MCF 10A (cell line): Measurements from ENCODE around the gene CBX3. TPM values are rescaled to one million over a fixed set of nuclear protein-coding genes. Genes with fewer than 3 reads are reported as not detected.
"Not testable (repeated sequence)": the region's sequence is repeated elsewhere in the genome, so short reads cannot be mapped to it uniquely, and the experiment has no call there.

Experiments
- BruUV-seq: library from RNA; stranded (reverse); fragments of 400-500 nt; replicated peaks from 2 replicates; lab custom pipeline; 2021; lab: Mats Ljungman, UMichigan
- CTCF ChIA-PET: fragments of 300-600 bp; sonication (Branson Sonifier 250); formaldehyde crosslinking; extraction: SDS; loops from one replicate; lab custom pipeline; 2021; ENCODE audit warnings: antibody characterized with exemption, inconsistent platforms; lab: Yijun Ruan, JAX
- POLR2A ChIA-PET: fragments of 300-600, 350-650 bp; sonication (Branson Sonifier 250); formaldehyde crosslinking; extraction: SDS; loops from one replicate; lab custom pipeline; 2020; ENCODE audit warnings: antibody characterized with exemption, inconsistent platforms; lab: Yijun Ruan, JAX
- DNase-seq: peaks from one replicate; pipeline ENCODE4 v3.0.0-alpha.2; 2018; ENCODE audit not compliant: unreplicated experiment
- H3K27ac Mint-ChIP-seq: one replicate; pipeline ENCODE4 v1.8.0; 2022; ENCODE audit warnings: mild to moderate bottlenecking, low read depth, mixed read lengths; ENCODE audit not compliant: unreplicated experiment
- H3K27me3 Mint-ChIP-seq: one replicate; pipeline ENCODE4 v1.8.0; 2022; ENCODE audit warnings: mixed read lengths; ENCODE audit not compliant: insufficient read depth, unreplicated experiment
- H3K36me3 Mint-ChIP-seq: one replicate; pipeline ENCODE4 v1.8.0; 2022; ENCODE audit warnings: mild to moderate bottlenecking, moderate library complexity, mixed read lengths; ENCODE audit not compliant: insufficient read depth, unreplicated experiment
- H3K4me1 Mint-ChIP-seq: one replicate; pipeline ENCODE4 v1.8.0; 2022; ENCODE audit warnings: mixed read lengths; ENCODE audit not compliant: insufficient read depth, unreplicated experiment
- H3K4me3 Mint-ChIP-seq: one replicate; pipeline ENCODE4 v1.8.0; 2022; ENCODE audit warnings: mild to moderate bottlenecking, moderate library complexity, mixed read lengths; ENCODE audit not compliant: unreplicated experiment
- H3K9me3 Mint-ChIP-seq: one replicate; pipeline ENCODE4 v1.8.0; 2022; ENCODE audit warnings: mixed read lengths; ENCODE audit not compliant: unreplicated experiment
- intact Hi-C: fragments of 100-400 bp; cut with micrococcal nuclease; formaldehyde crosslinking; loops from 2 replicates; pipeline ENCODE4 v1.14.1; 2022
- total RNA-seq: library from RNA; stranded (reverse); gene quantifications from 2 replicates; pipeline ENCODE4 v1.2.3, GENCODE V29; 2022
- TF ChIP-seq, protein P1 (sequence below): fragments of 200-600 bp; IDR thresholded peaks from one replicate; pipeline ENCODE4 v1.8.0; 2022; ENCODE audit warnings: antibody characterized with exemption, mild to moderate bottlenecking; ENCODE audit not compliant: unreplicated experiment

Gene CBX3
- total RNA-seq, 1 experiment from 2014 or later, result 171 TPM

DNA sequence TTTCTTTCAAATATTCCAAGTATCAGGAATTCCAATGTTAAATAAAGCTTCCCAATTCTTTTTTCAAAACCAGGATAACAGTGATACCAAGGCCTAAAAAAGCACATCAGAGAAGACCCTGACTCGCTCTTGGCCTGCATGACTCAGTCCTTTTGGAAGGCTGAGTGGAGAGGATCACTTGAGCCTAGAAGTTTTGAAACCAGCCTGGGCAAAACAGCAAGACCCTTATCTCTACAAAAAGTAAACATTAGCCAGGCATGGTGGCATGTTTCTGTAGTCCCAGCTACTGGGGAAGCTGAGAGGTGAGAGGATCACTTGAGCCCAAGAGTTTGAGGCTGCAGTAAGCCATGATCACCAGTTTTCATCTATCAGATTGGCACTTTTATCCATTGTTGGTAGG is 30.9 kb upstream of the CBX3 start:
- BruUV-seq, result no TSS peak
- POLR2A ChIA-PET, result no interaction called here
- TF ChIP-seq, protein P1, sequence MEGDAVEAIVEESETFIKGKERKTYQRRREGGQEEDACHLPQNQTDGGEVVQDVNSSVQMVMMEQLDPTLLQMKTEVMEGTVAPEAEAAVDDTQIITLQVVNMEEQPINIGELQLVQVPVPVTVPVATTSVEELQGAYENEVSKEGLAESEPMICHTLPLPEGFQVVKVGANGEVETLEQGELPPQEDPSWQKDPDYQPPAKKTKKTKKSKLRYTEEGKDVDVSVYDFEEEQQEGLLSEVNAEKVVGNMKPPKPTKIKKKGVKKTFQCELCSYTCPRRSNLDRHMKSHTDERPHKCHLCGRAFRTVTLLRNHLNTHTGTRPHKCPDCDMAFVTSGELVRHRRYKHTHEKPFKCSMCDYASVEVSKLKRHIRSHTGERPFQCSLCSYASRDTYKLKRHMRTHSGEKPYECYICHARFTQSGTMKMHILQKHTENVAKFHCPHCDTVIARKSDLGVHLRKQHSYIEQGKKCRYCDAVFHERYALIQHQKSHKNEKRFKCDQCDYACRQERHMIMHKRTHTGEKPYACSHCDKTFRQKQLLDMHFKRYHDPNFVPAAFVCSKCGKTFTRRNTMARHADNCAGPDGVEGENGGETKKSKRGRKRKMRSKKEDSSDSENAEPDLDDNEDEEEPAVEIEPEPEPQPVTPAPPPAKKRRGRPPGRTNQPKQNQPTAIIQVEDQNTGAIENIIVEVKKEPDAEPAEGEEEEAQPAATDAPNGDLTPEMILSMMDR, result no peak

DNA sequence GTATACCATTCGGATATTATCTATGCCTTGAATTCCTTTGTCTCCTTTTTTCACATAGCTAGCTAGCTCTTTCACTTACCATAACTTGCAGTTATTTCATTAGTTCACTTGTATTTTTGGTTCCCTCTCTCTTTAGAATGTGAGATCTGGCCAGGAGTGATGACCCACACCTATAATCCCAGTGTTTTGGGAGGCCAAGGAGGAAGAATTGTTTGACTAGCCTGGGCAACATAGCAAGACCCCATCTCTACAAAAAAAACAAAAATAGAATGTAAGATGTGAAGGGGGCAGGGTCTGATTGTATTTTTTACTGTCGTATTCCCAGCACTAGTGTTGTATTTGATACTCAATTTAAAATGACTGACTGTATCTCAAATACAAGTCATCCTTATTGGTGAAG is 29.9 kb upstream of the CBX3 start:
- ChIA-PET CTCF (interaction anchor here (0.5 to 1.0 kb wide), 5 partner anchors 16 to 953 kb away, joined by 3 to 5 read pairs (median 3); no protein-coding TSS in a partner anchor), POLR2A (interaction anchor here (0.6 to 0.8 kb wide), 3 partner anchors 17 to 45 kb away, joined by 3 read pairs; partner anchors contain the start of gene HNRNPA2B1)
- Mint-ChIP-seq H3K27ac (no peak overlapping the region), H3K27me3 (no peaks in the 10 kb centered on the region), H3K36me3 (peaks cover 6% of the 10 kb centered on the region), H3K9me3 (no peaks in the 10 kb centered on the region), H3K4me3 (no peak overlapping the region), H3K4me1 (peaks cover 7% of the 10 kb centered on the region)
- TF ChIP-seq, protein P1, result no peak
- no peak for DNase-seq
- no TSS peak for BruUV-seq
- intact Hi-C loops, result no loop called here

More for the DNA sequence above, 30.9 kb upstream of the CBX3 start:
- no peaks in the 10 kb centered on the region for H3K27me3 Mint-ChIP-seq
- H3K27ac Mint-ChIP-seq, result no peak overlapping the region
- H3K36me3 Mint-ChIP-seq, result peaks cover 6% of the 10 kb centered on the region
- H3K4me3 Mint-ChIP-seq, result no peak overlapping the region
- H3K9me3 Mint-ChIP-seq, result no peaks in the 10 kb centered on the region
- peaks cover 9% of the 10 kb centered on the region for H3K4me1 Mint-ChIP-seq
- CTCF ChIA-PET, result interaction anchor here (0.7 kb wide), 2 partner anchors 26 to 199 kb away, joined by 3 read pairs; no protein-coding TSS in a partner anchor
- DNase-seq, result no peak
- intact Hi-C loops, result no loop called here

DNA sequence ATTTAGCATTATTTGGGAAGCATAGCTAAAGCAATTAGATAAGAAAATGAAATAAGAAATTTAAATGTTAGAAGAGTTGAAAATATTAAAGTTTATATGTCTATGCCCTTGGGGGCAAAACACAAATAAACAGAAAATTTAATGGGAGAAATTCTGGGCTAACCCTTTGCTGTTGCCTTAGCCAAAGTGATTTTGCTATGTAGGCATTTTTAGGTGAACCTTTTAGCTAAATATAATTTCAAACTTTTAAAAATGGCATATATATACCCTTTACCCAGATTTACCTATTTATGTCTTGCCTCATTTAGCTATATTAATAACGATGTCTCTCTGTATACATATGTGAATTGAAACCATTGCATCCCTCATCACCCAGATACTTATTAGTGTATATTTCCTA is 29.5 kb upstream of the CBX3 start:
- DNase-seq, result no peak

DNA sequence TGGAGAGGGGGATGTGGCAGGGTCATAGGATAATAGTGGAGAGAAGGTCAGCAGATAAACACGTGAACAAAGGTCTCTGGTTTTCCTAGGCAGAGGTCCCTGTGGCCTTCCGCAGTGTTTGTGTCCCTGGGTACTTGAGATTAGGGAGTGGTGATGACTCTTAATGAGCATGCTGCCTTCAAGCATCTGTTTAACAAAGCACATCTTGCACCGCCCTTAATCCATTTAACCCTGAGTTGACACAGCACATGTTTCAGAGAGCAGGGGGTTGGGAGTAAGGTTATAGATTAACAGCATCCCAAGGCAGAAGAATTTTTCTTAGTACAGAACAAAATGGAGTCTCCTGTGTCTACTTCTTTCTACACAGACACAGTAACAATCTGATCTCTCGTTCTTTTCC is 25.6 kb upstream of the CBX3 start:
- H3K4me3 Mint-ChIP-seq, H3K27me3 Mint-ChIP-seq, BruUV-seq, H3K9me3 Mint-ChIP-seq, intact Hi-C loops, DNase-seq, H3K27ac Mint-ChIP-seq, POLR2A ChIA-PET, CTCF ChIA-PET, H3K4me1 Mint-ChIP-seq: not testable (repeated sequence)
- peaks cover 15% of the 10 kb centered on the region for H3K36me3 Mint-ChIP-seq

More for the DNA sequence above, 29.5 kb upstream of the CBX3 start:
- H3K4me1 Mint-ChIP-seq, result peaks cover 2% of the 10 kb centered on the region
- POLR2A ChIA-PET, result interaction anchor here (0.6 to 0.8 kb wide), 2 partner anchors 28 to 45 kb away, joined by 3 read pairs; partner anchors contain the start of gene HNRNPA2B1
- intact Hi-C loops, result no loop called here
- BruUV-seq, result no TSS peak
- H3K27me3 Mint-ChIP-seq, result no peaks in the 10 kb centered on the region
- H3K9me3 Mint-ChIP-seq, result no peaks in the 10 kb centered on the region
- TF ChIP-seq, protein P1, result no peak
- H3K36me3 Mint-ChIP-seq, result peaks cover 6% of the 10 kb centered on the region
- CTCF ChIA-PET, result interaction anchor here (0.5 to 1.0 kb wide), 6 partner anchors 17 to 953 kb away, joined by 3 to 5 read pairs (median 3); no protein-coding TSS in a partner anchor
- H3K27ac Mint-ChIP-seq, result no peak overlapping the region
- H3K4me3 Mint-ChIP-seq, result no peak overlapping the region

DNA sequence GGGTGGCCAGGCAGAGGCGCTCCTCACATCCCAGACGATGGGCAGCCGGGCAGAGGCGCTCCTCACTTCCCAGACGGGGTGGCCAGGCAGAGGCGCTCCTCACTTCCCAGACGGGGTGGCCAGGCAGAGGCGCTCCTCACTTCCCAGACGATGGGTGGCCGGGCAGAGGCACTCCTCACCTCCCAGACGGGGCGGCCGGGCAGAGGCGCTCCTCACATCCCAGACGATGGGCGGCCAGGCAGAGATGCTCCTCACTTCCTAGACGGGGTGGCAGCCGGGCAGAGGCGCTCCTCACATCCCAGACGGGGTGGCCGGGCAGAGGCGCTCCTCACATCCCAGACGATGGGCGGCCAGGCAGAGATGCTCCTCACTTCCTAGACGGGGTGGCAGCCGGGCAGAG is 24.8 kb upstream of the CBX3 start:
- BruUV-seq, H3K4me1 Mint-ChIP-seq, H3K27me3 Mint-ChIP-seq, POLR2A ChIA-PET, H3K27ac Mint-ChIP-seq, intact Hi-C loops, H3K4me3 Mint-ChIP-seq, DNase-seq, CTCF ChIA-PET, H3K9me3 Mint-ChIP-seq: not testable (repeated sequence)
- peaks cover 15% of the 10 kb centered on the region for H3K36me3 Mint-ChIP-seq

DNA sequence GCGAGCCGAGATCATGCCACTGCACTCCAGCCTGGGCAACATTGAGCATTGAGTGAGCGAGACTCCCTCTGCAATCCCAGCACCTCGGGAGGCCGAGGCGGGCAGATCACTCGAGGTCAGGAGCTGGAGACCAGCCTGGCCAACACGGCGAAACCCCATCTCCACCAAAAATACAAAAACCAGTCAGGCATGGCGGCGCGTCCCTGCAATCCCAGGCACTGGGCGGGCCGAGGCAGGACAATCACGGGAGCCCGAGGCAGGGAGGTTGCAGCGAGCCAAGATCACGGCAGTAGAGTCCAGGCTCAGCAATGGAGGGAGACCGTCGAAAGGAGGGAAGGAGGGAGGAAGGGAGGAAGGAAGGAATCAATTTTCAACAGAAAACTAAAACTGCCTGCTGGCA is 24.3 kb upstream of the CBX3 start:
- POLR2A ChIA-PET, intact Hi-C loops, H3K9me3 Mint-ChIP-seq, DNase-seq, H3K4me3 Mint-ChIP-seq, H3K27me3 Mint-ChIP-seq, H3K4me1 Mint-ChIP-seq, BruUV-seq, CTCF ChIA-PET, H3K27ac Mint-ChIP-seq: not testable (repeated sequence)
- peaks cover 15% of the 10 kb centered on the region for H3K36me3 Mint-ChIP-seq
